Stimulated activated CD4-positive, alpha-beta T cell treated with anti-CD3 and anti-CD28 coated beads, Interleukin-4, amount 100 ng/mL, for 48 hours (primary cell): ENCODE measurements around the gene FSD1L.

ENCODE experiments used
- DNase-seq, 2 donors: peaks; one replicate each; pipeline ENCODE4 v3.0.0-alpha.2; 2020; ENCODE audit warnings: low read depth in 2 of 2

Gene FSD1L

DNA sequence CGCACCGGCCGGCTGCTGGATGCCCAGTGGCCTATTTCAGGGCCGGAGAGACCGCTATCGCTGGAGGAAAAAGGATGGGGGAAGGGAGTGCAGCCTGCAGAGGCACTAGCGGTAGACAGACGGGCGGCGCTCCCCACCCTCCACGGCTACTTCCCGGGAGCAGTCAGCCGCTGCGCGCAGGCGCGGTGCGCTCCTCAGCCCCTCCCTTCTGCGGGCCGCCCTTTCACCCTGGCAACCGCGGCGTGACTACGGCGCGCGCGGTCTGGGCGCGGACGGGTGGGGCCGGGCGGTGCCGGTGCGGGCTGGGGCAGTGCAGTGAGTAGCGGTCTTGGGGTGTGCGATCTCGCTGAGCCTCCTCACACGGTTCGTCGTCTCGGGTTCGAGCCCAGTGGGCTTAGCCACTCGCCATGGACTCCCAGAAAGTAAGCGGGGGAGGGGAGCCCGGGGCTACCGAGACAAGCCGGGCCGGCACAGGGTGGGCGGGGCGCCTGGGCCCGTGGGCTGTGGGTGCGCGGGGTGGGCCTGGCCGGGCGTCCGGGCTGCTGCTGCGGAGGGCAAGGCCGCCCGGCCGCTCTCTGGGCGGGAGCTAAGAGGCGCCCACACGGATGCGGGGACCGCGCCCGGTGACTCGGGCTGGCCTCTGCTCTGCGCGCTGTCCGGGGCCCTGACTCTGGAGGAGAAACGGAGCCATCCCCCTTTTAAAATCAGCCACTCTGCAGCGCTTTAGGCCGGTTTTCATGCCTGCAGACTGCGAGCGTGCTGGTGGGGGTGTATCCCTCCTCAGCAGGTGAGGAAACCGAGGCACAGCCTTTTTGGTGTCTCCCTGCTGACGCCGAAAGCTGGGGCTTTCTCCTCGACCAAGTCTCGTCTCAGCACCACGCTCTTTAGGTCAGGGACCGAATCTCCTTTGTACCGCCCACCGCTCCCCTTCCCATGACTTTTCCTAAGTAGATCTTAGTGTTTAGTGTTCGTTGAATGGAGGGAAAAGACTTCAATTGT lies at the start of gene FSD1L:
FSD1L (plus strand) TSS at position 221 of the 999 bp plus-strand sequence; CDS start at position 408, 187 bp downstream.
- DNase-seq: peak; percentile 73 to 81

DNA sequence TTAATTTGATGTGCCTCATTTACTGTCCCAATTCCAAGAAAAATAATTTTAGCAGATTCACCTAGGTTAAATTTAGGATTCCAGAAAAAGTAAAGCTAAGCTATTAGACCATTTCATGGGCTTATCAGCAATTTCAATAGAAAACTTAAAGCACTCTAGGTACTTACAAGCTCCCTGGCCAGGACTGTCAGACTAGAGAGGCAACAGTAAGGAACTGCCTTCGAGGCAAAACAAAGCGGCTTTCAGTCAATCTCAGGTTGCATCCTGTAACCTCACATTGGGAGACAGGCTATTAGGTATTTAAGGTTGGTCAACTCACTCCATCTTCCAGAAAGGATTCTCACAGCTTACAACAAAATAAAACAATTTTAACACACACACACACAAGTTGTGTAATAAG lies 48.7 kb upstream of the FSD1L start:
- DNase-seq: no peak

DNA sequence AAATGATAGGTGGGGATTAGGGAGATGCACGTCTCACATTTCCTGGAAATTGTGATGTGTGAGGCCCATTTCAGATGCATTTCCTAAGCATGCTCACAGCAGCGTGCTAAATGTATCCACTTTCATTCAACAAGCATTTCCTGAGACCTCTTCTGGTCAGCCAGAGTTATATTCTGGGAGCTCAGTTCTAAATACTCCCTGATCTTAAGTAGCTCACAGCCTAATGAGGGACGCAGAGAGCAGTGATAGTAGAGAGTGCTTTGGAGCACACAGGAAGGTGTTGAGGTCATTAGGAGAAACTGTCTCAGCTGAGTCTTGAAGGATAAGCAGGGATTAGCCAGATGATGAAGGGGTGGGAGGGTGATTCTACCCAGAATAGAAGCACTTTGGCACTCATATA lies 46.2 kb upstream of the FSD1L start:
- no peak for DNase-seq

DNA sequence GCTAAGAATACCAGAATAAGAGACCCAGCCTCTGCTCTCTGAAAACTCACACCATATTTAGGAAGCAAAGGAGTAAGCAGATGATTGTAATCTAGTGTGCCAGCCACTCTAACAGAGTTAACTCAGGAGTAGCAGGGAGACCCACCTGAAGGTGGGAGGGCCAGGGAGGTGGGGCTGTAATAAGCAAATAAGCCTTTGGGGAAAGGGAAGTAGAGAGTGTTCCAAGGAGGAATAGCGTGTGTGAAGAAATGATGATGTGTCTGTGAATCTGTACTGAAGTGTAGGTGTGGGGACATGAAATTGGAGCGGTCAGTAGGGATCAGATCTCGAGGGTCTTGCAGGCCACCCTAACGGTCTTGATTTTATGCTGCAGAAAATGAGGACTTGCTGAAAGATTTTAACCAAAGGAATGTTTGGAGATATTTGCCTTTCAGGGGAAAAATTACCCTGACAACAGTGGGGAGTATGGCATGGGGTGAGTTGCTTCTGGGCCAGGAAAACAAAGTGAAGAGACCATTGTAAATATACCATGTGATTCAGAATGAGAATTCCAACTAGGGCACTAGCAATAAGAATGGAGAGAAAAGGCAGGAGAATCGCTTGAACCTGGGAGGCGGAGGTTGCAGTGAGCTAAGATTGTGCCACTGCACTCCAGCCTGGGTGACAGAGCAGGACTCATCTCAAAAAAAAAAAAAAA lies 44.1 kb upstream of the FSD1L start:
- DNase-seq: no peak

DNA sequence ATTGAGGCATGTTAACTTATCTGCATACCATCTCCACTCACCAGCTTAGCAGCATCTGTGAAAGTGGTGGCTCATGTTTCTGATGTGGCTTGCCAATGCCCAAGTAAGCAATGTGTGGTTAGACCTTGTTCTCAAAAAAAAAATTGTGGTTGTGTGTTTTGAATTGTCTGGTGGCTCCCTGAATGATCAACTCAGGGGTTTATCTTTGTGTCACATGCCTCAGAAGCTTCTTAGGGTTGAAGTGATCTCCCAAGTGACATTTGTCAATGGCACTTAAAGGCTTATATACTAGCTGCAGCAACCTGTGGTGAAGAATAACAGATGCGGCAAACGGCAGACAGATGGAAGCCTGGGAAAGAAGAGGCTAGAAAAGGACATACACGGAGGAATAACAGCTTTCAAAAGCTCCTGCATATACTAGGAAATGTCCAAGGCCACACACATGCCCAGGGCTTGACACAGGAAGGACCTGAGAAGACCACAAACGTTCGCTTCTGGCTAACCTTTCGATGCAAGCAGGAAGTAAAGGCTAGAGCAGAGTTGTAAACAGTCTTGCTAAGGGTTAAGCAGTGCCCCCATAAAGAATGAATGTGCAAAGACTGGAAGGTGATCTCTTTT lies 42.2 kb upstream of the FSD1L start:
- peak; percentile 14 to 30 for DNase-seq

DNA sequence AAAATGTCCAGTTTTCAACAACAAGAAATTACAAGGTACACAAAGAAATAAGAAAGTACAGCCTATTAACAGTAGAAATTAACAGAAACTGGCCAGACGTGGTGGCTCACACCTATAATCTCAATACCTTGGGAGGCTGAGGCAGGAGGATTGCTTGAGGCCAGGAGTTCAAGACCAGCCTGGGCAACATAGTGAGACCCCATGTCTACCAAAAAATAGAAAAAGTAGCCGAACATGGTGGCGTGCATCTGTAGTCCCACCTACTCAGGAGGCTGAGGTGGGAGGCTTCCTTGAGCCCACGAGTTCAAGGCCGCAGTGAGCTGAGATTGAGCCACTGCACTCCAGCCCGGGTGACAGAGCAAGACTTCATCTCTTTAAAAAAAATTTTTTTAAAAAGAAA lies 41.5 kb upstream of the FSD1L start:
- DNase-seq: no peak

DNA sequence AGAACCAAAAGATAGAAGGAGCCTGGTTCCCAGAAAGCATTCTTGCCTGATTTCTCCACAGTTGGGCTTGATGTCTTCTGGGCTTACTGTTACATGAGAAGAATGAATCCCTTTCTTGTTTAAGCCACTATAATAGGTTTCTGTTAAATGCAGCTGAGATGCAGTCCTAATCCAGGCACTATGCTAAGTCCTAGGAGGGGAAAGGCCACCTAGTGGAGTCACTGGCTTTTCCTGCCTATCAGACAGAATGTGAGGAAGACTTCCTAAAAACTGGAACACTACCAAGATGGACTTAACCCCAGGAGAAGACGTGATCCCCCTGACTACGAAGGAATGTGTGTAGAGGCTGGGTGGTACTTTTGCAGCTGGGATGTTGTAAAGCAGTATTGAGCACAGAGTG lies 34.3 kb upstream of the FSD1L start:
- no peak for DNase-seq

DNA sequence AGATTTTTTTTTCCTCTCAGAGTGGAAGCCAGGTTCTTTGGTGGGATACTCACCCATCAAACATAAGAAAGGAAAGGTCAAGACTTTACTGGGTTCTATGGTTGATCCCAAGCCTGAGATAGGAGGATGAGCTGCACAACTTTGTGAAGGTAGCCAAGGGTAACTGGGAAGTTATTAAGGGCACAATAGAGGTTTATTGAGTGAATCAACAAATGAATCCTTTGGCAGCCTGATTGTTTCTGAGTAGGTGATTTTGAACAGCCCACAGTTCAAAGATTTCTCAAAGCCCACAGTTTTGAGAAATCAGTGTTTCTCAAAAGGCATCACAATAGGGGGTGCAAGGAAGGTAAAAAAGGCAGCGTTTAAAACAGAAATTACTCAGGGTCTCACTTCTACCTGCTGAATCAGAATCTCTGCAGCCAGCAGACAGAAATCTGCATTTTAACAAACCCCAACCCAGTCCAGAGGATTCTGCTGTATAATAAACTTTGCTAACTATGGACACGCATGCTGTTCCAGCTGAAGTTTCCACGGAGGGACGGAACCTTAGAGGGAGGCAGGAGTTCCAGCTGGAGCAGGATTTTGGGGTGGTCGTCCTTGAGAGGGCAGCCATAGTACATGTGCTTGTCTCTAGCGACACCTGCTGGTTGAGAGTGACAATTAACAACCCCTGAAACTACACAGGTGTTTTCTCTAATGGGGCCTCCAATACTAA lies 32.7 kb upstream of the FSD1L start:
- DNase-seq: peak; percentile 14 to 23

DNA sequence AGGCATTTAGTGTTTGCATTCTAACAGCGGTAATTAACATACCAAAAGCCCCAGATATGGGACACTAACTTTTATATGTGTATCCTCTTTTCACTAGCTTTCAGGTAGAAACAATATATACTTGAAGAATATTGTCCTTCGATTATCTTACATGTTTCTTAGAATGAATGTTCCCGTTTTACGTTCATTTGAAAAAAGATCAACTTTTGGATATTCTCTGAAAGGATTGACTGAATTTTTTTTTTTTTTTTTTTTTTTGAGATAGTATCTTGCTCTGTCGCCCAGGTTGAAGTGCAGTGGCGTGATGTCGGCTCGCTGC lies 32.2 kb upstream of the FSD1L start:
- no peak for DNase-seq

DNA sequence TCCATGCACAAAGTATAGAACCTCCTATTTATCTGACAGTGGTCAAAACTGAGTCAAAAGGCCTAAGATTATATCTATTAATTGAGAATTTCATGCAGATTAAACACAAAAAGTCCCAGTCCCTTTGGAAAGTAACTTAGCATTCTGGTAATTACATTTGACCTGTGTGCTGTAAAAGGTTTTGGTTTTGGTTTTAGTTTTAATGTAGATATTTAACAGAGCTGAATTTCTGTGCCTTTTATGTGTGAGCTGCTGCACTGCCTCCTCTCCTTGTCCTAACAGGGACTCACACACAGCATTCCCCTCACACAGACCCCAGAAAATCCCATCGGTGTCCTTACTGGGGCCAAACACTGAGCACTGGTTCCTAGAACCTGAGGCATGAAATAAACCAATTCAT lies 31.0 kb upstream of the FSD1L start:
- DNase-seq: no peak

DNA sequence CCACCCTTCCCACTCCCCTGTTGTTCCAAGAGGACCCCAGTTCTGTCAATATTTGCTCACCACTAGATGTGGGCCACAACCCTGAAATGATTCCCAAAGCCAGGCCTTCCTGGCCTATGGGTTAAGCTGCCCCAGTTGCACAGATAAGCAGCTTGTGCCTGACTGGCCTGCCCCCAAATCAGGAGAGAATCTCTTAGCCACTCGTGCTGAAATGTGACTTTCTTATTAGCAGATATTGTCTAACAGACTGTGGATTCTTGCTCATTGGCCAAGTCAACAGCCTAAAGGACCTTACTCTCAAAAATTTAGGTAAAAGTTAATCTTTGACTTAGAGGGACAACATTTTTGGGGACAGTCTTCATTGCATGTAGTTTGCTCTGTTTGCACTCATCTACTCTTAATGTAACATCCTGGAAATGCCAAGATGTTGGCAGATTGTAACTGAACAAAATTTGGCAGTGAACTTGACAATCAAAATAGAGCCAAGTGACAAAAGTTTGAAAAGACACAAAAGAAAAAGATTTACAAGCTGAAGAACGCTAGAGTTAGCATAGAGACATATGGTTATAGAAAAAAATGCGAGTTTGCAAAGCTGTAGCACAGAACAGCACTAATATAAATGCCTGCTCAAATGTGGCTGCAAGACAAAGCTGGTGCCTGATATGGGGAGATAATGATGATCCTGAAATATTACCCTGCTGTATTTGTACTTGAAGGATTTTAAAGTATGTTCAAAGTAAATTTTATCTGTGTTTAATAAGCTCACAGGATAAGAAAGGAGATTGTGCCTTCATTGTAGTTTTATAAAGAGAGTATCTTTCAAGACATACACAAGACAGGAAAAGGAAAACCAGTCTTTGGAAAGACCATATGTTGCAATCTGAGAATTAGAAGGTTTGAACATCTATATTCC lies 29.0 kb upstream of the FSD1L start:
- no peak for DNase-seq

DNA sequence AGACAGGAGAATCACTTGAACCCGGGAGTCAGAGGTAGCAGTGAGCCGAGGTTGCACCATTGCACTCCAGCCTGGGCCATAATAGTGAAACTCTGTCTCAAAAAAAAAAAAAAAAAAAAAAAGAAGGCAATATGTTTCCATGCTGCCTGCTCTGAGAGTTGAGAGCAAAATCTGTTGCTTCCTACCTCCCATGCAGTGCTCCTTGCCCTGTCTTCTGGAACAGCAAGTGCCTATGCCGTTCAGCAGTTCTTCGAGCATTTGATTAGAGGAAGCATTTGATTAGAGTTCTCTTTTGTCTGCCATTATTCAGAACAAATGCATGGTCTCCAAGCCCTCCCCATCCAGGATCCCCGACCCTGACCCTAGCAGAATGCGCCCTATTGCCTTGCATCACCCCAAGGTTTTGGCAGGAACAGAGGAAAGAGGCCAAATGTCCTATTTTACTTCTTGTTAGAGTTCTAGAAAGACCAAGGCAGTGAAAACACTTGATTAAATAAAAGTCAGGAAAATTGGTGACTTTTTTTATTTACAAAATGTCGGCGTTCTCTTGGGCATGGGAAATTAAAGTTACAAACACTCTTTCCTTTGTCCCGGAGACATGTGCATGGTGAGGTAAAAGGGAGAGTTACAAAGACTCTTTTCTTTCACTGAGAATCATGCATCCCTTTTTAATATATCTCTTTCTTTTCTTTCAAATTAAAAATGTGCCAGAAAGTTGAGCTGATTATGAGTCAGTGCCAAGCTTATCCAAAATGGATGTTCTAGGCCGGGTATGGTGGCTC lies 27.8 kb upstream of the FSD1L start:
- no peak for DNase-seq

DNA sequence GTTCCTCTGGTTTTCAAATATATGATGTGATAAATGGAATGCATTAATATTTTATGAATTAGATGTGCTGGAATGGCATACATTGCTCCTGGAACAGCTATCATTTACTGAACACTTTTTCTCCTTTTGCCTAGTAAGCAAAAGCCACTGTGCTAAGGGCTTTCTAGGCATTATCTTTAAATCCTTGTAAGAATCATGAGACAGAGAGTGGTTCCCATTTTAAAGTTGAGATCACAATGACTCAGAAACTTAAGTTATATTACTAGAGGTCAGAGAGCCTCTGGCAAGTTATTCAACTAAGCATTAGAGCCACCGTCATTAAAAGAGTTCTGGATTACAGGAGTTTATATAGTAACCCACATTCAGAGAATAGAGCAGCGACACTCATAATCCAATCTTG lies 26.7 kb upstream of the FSD1L start:
- no peak for DNase-seq

DNA sequence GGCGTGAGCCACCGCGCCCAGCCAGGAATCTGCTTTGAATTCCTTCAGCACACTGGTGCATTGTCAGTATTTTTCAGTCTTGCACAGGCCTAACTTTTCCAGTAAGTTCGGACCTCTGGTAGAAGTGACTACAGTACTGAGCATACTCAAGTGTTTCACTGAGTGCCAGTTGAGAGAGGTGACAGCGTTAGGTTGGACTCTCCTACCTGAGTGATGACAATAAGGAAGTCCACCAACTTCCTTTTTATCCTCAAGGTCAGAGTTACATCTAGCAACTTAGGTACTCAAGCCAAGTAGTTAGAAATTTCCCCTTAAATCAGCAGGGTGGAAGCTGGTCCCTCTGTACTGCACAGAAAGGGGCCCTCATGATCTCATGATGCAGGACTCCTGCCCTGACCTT lies 26.0 kb upstream of the FSD1L start:
- no peak for DNase-seq

DNA sequence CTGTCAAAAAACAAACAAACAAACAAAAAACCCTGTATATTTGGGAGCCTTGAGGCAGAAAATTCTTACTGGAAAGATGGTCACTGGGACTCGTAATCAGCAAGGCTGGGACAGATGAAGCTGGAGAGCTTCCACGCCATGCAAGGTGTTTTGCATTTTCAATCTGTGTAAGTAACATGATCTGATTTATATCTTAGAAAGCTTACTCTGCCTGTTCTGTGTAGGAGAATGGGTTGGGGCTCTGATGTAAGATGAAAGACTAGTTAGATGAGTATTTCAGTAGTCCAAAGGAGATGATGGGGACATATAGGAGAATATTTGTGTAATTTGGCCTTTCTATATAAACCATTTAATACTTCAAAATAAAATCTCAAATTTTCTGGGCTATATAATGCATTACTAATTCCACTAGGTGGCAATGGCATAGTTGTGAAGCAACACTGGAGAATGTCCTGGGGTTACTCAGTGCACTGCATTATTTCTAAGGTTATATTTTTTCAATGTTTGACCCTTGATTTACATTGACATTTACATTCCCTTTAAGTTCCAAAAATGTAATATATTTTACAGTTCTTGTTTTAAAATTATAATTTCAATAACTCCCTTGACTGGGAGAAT lies 21.9 kb upstream of the FSD1L start:
- no peak for DNase-seq

DNA sequence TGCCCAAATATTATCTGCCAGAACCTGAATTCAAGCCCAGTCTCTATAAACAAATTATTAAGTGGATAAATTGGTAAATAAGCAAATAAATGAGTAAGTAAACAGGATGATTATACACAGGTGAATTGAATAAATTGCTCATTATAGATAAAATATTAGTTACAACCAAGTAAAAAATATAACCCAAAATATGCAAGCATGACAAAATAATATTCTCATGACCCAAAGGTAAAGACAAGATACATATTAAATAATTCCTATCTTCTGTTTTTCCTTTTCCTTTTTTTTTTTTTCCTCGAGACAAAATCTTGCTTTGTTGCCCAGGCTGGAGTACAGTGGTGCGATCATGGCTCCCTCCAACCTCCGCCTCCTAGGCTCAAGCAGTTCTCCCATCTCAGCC lies 21.2 kb upstream of the FSD1L start:
- DNase-seq: no peak

DNA sequence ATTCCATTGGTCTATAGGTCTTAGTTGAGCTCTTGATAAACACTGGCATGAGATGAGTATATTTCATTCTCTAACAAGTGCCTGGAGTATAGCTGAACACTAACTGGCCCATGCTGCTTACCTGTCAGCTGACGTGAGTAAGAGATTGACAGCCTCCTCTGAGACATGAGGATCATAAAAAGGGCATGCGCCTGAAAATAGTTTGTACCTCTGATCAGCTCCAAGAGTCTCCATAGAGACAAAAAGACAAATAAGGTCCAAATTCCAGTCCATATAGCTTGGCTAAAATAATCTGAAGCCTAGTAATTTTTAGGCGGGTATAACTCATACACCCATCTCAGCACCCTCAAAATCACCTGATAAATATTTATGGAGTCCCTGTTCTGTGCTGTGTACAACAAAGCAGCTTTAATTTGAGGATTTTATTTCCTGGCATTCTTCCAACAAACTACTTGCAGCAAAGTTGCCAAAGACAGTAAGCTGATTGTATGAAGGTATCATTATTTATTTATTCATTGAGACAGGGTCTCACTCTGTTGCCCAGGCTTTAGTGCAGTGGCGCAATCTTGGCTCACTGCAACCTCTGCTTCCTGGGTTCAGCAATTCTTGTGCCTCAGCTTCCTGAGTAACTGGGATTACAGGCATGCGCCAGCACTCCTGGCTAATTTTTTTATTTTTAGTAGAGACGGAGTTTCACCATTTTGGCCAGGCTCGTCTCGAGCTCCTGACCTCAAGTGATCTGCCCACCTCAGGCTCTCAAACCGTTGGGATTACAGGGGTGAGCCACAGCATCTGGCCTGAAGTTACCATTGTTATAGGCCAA lies 16.2 kb upstream of the FSD1L start:
- no peak for DNase-seq

DNA sequence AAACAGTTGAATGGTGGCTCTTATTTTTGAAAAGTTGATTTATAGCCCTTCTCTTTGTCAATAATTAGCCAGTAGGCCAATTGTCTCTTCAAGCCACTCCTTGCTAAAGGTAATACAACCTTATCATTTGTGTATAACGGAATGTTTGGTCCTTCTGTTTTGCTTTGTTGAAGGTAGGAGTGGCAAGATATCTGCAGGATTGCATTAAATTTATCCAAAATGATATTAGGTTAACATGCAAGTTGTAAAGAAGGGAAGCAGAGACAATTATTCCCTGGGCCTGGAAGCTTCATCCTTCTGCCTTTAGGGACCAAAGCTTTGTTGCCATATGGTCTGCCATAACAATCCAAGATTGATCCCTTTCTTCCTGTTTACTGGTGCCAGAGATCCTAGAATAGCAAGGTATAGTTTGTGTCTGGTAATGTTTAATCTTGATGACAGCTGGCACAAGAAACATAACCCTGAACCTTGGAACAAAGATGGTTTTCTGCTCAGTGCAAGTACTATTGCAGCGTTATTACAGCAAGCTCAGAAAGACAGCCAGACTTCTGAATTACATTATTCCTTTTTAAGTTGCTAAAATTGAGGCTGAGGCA lies 15.5 kb upstream of the FSD1L start:
- DNase-seq: no peak
